ENCODE data around the gene ANKRD11. TPM values are rescaled to one million over a fixed set of nuclear protein-coding genes. Genes with fewer than 3 reads are reported as not detected.

Gene ANKRD11
- total RNA-seq, 1 donor from 2014 or later = 133 TPM

DNA sequence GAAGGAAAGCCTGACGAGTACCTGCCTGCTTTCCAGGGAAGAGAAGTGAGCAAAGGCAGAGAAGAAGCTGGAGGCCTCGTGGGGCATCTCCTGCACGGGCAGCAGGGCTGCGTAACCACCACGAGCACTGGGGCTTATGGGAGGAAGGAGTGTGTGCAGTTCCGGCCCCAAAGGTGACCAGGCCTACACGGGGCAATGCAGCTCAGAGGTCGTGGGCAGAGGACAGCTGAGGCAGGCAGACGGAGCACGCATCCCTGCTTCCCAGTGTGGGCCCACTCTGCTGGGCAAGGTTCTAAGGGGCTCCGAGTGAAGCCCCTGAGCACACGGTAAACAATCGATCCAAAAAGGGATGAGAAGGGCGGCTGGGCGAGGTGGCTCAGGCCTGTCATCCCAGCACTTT is 109.7 kb downstream of the ANKRD11 start:
- TF ChIP-seq CTCF (IDR thresholded peaks at IDR 0.05; ENCODE audit: insufficient read depth, low read length, poor library complexity, severe bottlenecking) = no peak
- no peak for DNase-seq (ENCODE audit: low read depth)
- Histone ChIP-seq H3K36me3 (ENCODE audit: control insufficient read depth, insufficient read depth, low read length) (no peaks in the 10 kb centered on the region), H3K27me3 (ENCODE audit: control insufficient read depth, insufficient read depth, low read length) (no peaks in the 10 kb centered on the region), H3K4me3 (ENCODE audit: low read depth, low read length) (no peak overlapping the region)

- DNase-seq (ENCODE audit: low read depth) = no peak
- H3K4me3 ChIP-seq (ENCODE audit: low read depth, low read length) = no peak overlapping the region
- TF ChIP-seq CTCF (IDR thresholded peaks at IDR 0.05; ENCODE audit: insufficient read depth, low read length, poor library complexity, severe bottlenecking) = peak; percentile 41
- H3K36me3 ChIP-seq (ENCODE audit: control insufficient read depth, insufficient read depth, low read length) = no peaks in the 10 kb centered on the region
- H3K27me3 ChIP-seq (ENCODE audit: control insufficient read depth, insufficient read depth, low read length) = no peaks in the 10 kb centered on the region
These were observed 111.2 kb downstream of the ANKRD11 start for GRCh38 chr16:89378947-89379771.

- Histone ChIP-seq H3K4me3 (ENCODE audit: low read depth, low read length) (no peak overlapping the region), H3K36me3 (ENCODE audit: control insufficient read depth, insufficient read depth, low read length) (no peaks in the 10 kb centered on the region), H3K27me3 (ENCODE audit: control insufficient read depth, insufficient read depth, low read length) (no peaks in the 10 kb centered on the region)
- no peak for TF ChIP-seq CTCF (IDR thresholded peaks at IDR 0.05; ENCODE audit: insufficient read depth, low read length, poor library complexity, severe bottlenecking)
- DNase-seq (ENCODE audit: low read depth) = no peak
These were observed 112.9 kb downstream of the ANKRD11 start for GRCh38 chr16:89377453-89377848.

GRCh38 chr16:89376812-89377452 is 113.4 kb downstream of the ANKRD11 start:
- no peak for DNase-seq (ENCODE audit: low read depth)
- Histone ChIP-seq H3K36me3 (ENCODE audit: control insufficient read depth, insufficient read depth, low read length) (no peaks in the 10 kb centered on the region), H3K4me3 (ENCODE audit: low read depth, low read length) (no peak overlapping the region), H3K27me3 (ENCODE audit: control insufficient read depth, insufficient read depth, low read length) (no peaks in the 10 kb centered on the region)
- TF ChIP-seq CTCF (IDR thresholded peaks at IDR 0.05; ENCODE audit: insufficient read depth, low read length, poor library complexity, severe bottlenecking) = no peak

DNA sequence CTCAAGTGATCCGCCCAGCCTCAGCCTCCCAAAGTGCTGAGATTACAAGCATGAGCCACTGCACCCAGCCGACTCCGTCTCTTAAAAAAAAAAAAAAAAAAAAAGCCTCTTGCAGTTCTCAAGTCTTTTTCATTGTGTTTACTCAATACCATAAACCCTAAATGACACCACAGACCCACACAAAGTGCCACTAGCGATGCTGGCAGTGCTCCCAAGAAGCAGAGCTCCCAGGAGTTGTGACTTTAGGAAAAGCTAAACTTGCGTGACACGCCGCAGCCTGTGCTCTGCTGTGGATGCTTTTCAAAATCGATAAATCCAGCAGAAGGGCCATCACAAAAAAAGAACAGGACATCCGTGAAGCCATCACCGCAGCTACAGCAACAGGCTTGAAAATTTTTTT is 114.7 kb downstream of the ANKRD11 start:
- Histone ChIP-seq H3K36me3 (ENCODE audit: control insufficient read depth, insufficient read depth, low read length) (no peaks in the 10 kb centered on the region), H3K4me3 (ENCODE audit: low read depth, low read length) (no peak overlapping the region), H3K27me3 (ENCODE audit: control insufficient read depth, insufficient read depth, low read length) (no peaks in the 10 kb centered on the region)
- no peak for TF ChIP-seq CTCF (IDR thresholded peaks at IDR 0.05; ENCODE audit: insufficient read depth, low read length, poor library complexity, severe bottlenecking)
- DNase-seq (ENCODE audit: low read depth) = no peak

Data from kidney epithelial cell (primary cell).